GM19324 (cell line): Measurements from ENCODE around the gene IGSF9.
"Not testable (repeated sequence)": the region's sequence is repeated elsewhere in the genome, so short reads cannot be mapped to it uniquely, and the experiment has no call there.

ENCODE experiments used
- ATAC-seq: cut with Tn5 transposase; IDR thresholded peaks from one replicate; pipeline ENCODE4 v1.9.1; 2021; ENCODE audit warnings: mild to moderate bottlenecking, moderate library complexity; ENCODE audit not compliant: unreplicated experiment, low FRiP score

IGSF9 gene

GRCh38 chr1:159921700-159922504, 23.5 kb downstream of the IGSF9 start:
- ATAC-seq: no peak

- ATAC-seq: no peak
These were observed 24.2 kb downstream of the IGSF9 start for GRCh38 chr1:159921251-159921650.

- no peak for ATAC-seq
These were observed 24.8 kb downstream of the IGSF9 start for GRCh38 chr1:159920651-159921050.

GRCh38 chr1:159920202-159920601, 25.2 kb downstream of the IGSF9 start:
- ATAC-seq: no peak

GRCh38 chr1:159919236-159919865, 26.1 kb downstream of the IGSF9 start:
- no peak for ATAC-seq

GRCh38 chr1:159918352-159919200, 26.8 kb downstream of the IGSF9 start:
- no peak for ATAC-seq

- no peak for ATAC-seq
These were observed 27.7 kb downstream of the IGSF9 start for GRCh38 chr1:159917533-159918351.

- ATAC-seq: no peak
These were observed 29.0 kb downstream of the IGSF9 start for GRCh38 chr1:159916242-159917051.

GRCh38 chr1:159915571-159916241, 29.7 kb downstream of the IGSF9 start:
- no peak for ATAC-seq

GRCh38 chr1:159914252-159915018, 31.0 kb downstream of the IGSF9 start:
- ATAC-seq: no peak

- ATAC-seq: no peak
These were observed 31.8 kb downstream of the IGSF9 start for GRCh38 chr1:159913451-159914192.

GRCh38 chr1:159911326-159912070, 33.9 kb downstream of the IGSF9 start:
- ATAC-seq: no peak

GRCh38 chr1:159908031-159908940, 37.1 kb downstream of the IGSF9 start:
- ATAC-seq: no peak

- no peak for ATAC-seq
These were observed 38.5 kb downstream of the IGSF9 start for GRCh38 chr1:159906960-159907359.

- ATAC-seq: not testable (repeated sequence)
These were observed 41.4 kb downstream of the IGSF9 start for GRCh38 chr1:159904036-159904435.

GRCh38 chr1:159902541-159902940, 42.9 kb downstream of the IGSF9 start:
- no peak for ATAC-seq
